HG03520 (cell line): ENCODE measurements around the gene PSMD9.

Experiments
- ATAC-seq: cut with Tn5 transposase; IDR thresholded peaks from one replicate; pipeline ENCODE4 v1.9.1; 2021; ENCODE audit warnings: mild to moderate bottlenecking, moderate library complexity; ENCODE audit not compliant: unreplicated experiment

Gene PSMD9

GRCh38 chr12:121949648-121950397, 61.2 kb downstream of the PSMD9 start:
- no peak for ATAC-seq

- no peak for ATAC-seq
Observed at GRCh38 chr12:121953117-121953692, 64.6 kb downstream of the PSMD9 start.

- ATAC-seq: no peak
Observed at GRCh38 chr12:121953695-121954094, 65.1 kb downstream of the PSMD9 start.

GRCh38 chr12:121955258-121956237, 67.0 kb downstream of the PSMD9 start:
- no peak for ATAC-seq

- ATAC-seq: no peak
Observed at GRCh38 chr12:121957861-121958515, 69.4 kb downstream of the PSMD9 start.

GRCh38 chr12:121958541-121959240, 70.1 kb downstream of the PSMD9 start:
- no peak for ATAC-seq

GRCh38 chr12:121960541-121960940, 72.0 kb downstream of the PSMD9 start:
- no peak for ATAC-seq

GRCh38 chr12:121961195-121961879, 72.7 kb downstream of the PSMD9 start:
- ATAC-seq: no peak

- no peak for ATAC-seq
Observed at GRCh38 chr12:121963341-121964018, 74.9 kb downstream of the PSMD9 start.

GRCh38 chr12:121964813-121965643, 76.4 kb downstream of the PSMD9 start:
- no peak for ATAC-seq

GRCh38 chr12:121966959-121967358, 78.4 kb downstream of the PSMD9 start:
- no peak for ATAC-seq
